ENCODE measurements around the gene EFNA1.

EFNA1 gene

GRCh38 chr1:155127967-155128754, 485 bp downstream of the EFNA1 start:
- H3K36me3 Mint-ChIP-seq (ENCODE audit: low read depth), result no peaks in the 10 kb centered on the region
- peaks cover 16% of the 10 kb centered on the region for H3K27me3 Mint-ChIP-seq
- H3K4me1 Mint-ChIP-seq (ENCODE audit: low read depth), result peaks cover 36% of the 10 kb centered on the region
- H3K9me3 Mint-ChIP-seq, result no peaks in the 10 kb centered on the region
- peak overlapping the region; percentile 75 for H3K4me3 Mint-ChIP-seq
- peak overlapping the region; percentile 36 for H3K27ac Mint-ChIP-seq

DNA sequence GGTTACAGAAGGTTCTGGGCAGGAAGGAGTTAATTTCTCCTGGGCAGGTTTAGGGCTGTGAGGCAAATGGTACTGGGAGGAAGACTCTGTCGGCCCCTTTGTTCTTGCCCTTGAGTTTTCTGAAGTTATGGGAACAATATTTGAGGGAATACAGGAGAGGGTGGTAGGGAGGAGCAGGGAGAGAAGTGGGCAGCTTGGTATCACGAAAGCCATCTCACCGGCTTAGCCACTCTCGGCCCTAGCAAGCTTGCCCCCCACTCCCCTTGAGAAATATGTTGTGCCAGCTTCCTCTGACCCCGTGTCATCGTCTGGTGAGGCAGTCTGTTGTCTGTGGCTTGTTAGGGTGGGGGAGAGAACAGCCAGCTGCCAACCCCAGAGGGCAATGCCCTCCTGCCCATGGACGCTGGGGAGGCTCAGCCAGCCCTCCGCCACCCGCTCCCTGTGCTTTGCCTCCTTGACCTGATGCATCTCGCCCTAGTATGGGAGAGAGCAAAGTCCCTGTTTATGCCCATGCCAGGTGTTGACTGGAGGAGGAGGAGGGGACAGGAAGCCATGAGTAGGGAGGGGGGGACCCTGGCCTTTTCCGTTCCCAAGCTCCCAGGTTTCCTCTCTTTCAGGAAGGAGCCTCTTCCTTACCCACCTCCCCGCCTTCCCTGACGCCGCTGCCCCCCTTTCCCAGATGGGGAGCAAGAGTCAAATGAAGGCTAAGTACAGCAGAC, 1.2 kb downstream of the EFNA1 start:
- Mint-ChIP-seq H3K4me3 (peak overlapping the region; percentile 75), H3K4me1 (ENCODE audit: low read depth) (peaks cover 36% of the 10 kb centered on the region), H3K27me3 (peaks cover 16% of the 10 kb centered on the region), H3K36me3 (ENCODE audit: low read depth) (no peaks in the 10 kb centered on the region), H3K9me3 (no peaks in the 10 kb centered on the region), H3K27ac (peak overlapping the region; percentile 36)

- peaks cover 16% of the 10 kb centered on the region for H3K27me3 Mint-ChIP-seq
- no peaks in the 10 kb centered on the region for H3K36me3 Mint-ChIP-seq (ENCODE audit: low read depth)
- peaks cover 47% of the 10 kb centered on the region for H3K4me1 Mint-ChIP-seq (ENCODE audit: low read depth)
- no peak overlapping the region for H3K4me3 Mint-ChIP-seq
- H3K27ac Mint-ChIP-seq, result no peak overlapping the region
- H3K9me3 Mint-ChIP-seq, result no peaks in the 10 kb centered on the region
Measured at GRCh38 chr1:155130272-155131006, 2.8 kb downstream of the EFNA1 start.

DNA sequence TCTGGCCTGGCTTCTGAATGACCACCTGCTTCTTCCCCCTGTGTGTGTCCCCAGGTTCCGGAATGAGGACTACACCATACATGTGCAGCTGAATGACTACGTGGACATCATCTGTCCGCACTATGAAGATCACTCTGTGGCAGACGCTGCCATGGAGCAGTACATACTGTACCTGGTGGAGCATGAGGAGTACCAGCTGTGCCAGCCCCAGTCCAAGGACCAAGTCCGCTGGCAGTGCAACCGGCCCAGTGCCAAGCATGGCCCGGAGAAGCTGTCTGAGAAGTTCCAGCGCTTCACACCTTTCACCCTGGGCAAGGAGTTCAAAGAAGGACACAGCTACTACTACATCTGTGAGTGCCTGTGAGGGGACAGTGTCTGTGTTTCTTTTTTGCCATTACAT, 3.6 kb downstream of the EFNA1 start:
- H3K4me1 Mint-ChIP-seq (ENCODE audit: low read depth), result peaks cover 48% of the 10 kb centered on the region
- H3K9me3 Mint-ChIP-seq, result no peaks in the 10 kb centered on the region
- H3K4me3 Mint-ChIP-seq, result no peak overlapping the region
- H3K36me3 Mint-ChIP-seq (ENCODE audit: low read depth), result no peaks in the 10 kb centered on the region
- H3K27me3 Mint-ChIP-seq, result peaks cover 16% of the 10 kb centered on the region
- no peak overlapping the region for H3K27ac Mint-ChIP-seq

DNA sequence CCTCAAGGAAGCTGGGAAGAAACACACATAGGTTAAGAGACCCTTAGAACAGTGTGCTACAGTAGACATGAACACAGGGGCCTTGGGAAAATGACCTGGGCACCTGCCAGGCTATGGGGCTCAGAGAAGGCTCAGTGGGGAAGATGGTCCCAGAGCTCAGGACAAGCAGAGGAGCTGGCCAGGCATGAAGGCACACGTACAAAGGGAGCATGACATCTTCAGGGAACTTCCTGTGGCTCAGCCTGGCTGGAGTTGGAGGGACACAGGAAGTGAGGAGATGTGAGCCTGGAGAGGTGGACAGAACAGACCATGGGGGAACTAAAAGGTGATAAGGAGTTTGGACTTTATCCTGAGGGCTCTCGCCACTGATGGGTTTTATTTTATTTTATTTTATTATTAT, 4.2 kb downstream of the EFNA1 start:
- peaks cover 50% of the 10 kb centered on the region for H3K4me1 Mint-ChIP-seq (ENCODE audit: low read depth)
- H3K27ac Mint-ChIP-seq, result no peak overlapping the region
- H3K36me3 Mint-ChIP-seq (ENCODE audit: low read depth), result no peaks in the 10 kb centered on the region
- no peak overlapping the region for H3K4me3 Mint-ChIP-seq
- H3K9me3 Mint-ChIP-seq, result no peaks in the 10 kb centered on the region
- peaks cover 14% of the 10 kb centered on the region for H3K27me3 Mint-ChIP-seq

DNA sequence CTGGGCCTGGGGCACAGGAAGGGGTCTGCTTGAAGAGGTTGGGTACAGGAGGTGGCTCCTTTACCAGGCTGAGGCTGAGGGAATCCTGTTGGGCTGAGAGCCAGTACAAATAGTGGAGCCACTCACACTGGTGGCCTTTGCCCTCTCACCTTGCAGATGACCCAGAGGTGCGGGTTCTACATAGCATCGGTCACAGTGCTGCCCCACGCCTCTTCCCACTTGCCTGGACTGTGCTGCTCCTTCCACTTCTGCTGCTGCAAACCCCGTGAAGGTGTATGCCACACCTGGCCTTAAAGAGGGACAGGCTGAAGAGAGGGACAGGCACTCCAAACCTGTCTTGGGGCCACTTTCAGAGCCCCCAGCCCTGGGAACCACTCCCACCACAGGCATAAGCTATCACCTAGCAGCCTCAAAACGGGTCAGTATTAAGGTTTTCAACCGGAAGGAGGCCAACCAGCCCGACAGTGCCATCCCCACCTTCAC, 6.2 kb downstream of the EFNA1 start:
- no peaks in the 10 kb centered on the region for H3K9me3 Mint-ChIP-seq
- H3K27ac Mint-ChIP-seq, result no peak overlapping the region
- H3K36me3 Mint-ChIP-seq (ENCODE audit: low read depth), result peaks cover 17% of the 10 kb centered on the region
- no peak overlapping the region for H3K4me3 Mint-ChIP-seq
- no peaks in the 10 kb centered on the region for H3K27me3 Mint-ChIP-seq
- peaks cover 51% of the 10 kb centered on the region for H3K4me1 Mint-ChIP-seq (ENCODE audit: low read depth)

DNA sequence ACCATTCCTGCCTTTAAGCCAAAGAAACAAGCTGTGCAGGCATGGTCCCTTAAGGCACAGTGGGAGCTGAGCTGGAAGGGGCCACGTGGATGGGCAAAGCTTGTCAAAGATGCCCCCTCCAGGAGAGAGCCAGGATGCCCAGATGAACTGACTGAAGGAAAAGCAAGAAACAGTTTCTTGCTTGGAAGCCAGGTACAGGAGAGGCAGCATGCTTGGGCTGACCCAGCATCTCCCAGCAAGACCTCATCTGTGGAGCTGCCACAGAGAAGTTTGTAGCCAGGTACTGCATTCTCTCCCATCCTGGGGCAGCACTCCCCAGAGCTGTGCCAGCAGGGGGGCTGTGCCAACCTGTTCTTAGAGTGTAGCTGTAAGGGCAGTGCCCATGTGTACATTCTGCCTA, 6.6 kb downstream of the EFNA1 start:
- H3K27me3 Mint-ChIP-seq, result no peaks in the 10 kb centered on the region
- peak overlapping the region; percentile 93 for H3K4me3 Mint-ChIP-seq
- H3K4me1 Mint-ChIP-seq (ENCODE audit: low read depth), result peaks cover 49% of the 10 kb centered on the region
- H3K36me3 Mint-ChIP-seq (ENCODE audit: low read depth), result peaks cover 18% of the 10 kb centered on the region
- no peak overlapping the region for H3K27ac Mint-ChIP-seq
- H3K9me3 Mint-ChIP-seq, result no peaks in the 10 kb centered on the region

DNA sequence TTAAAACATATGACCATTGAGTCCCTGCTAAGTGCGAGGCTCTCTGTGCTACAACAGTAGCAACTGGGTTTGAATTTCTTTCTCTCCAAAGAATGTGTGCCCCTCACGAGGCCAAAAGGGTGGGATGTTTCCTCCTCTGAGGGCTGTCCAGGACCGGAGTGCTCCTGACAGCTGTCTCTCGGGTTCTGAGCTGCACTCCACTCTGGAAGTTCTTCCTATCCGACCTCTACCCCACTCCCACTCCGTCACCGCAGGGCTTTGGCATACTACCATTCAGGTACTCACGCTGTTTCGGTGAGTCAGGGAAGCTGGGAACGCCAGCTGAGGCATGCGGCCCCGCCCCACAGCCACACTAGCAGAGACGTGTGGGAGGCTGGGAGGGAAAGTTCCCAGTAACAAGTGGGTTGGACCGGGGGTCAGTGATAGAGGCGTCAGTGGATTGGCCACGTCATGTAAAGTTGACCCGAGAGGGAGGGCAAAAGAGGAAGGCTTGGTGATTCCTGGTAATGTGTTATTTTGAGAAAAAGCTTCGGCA, 7.3 kb downstream of the EFNA1 start:
- peak overlapping the region; percentile 93 for H3K4me3 Mint-ChIP-seq
- H3K9me3 Mint-ChIP-seq, result no peaks in the 10 kb centered on the region
- no peaks in the 10 kb centered on the region for H3K27me3 Mint-ChIP-seq
- H3K27ac Mint-ChIP-seq, result peak overlapping the region; percentile 100
- peaks cover 47% of the 10 kb centered on the region for H3K4me1 Mint-ChIP-seq (ENCODE audit: low read depth)
- peaks cover 23% of the 10 kb centered on the region for H3K36me3 Mint-ChIP-seq (ENCODE audit: low read depth)

- H3K27me3 Mint-ChIP-seq, result no peaks in the 10 kb centered on the region
- peaks cover 23% of the 10 kb centered on the region for H3K36me3 Mint-ChIP-seq (ENCODE audit: low read depth)
- no peaks in the 10 kb centered on the region for H3K9me3 Mint-ChIP-seq
- H3K4me1 Mint-ChIP-seq (ENCODE audit: low read depth), result peaks cover 47% of the 10 kb centered on the region
- H3K4me3 Mint-ChIP-seq, result peak within 1 kb of the TSS; percentile 93
- peak within 1 kb of the TSS; percentile 100 for H3K27ac Mint-ChIP-seq
Measured at GRCh38 chr1:155135415-155136028, 7.8 kb downstream of the EFNA1 start, which contains the start of gene SLC50A1. Gene SLC50A1, plus strand, starts transcription at chr1:155135852. Its CDS starts 60 bp downstream, at chr1:155135912.

DNA sequence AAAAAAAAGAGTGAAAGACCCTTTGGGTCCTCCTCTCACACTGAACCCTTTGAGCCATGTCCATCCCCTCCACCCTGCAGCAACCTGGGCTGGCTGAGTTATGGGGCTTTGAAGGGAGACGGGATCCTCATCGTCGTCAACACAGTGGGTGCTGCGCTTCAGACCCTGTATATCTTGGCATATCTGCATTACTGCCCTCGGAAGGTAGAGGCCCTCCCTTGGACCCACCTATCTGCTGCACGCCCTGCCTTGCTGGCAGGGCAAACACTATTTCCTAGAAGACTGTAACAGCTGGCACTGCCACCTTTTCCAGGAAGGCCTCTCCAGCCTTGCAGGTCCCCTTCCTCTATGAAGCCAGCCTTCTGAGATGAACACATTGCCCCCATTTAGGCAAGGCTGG, 9.1 kb downstream of the EFNA1 start:
- Mint-ChIP-seq H3K36me3 (ENCODE audit: low read depth) (peaks cover 23% of the 10 kb centered on the region), H3K27me3 (no peaks in the 10 kb centered on the region), H3K9me3 (no peaks in the 10 kb centered on the region), H3K4me3 (peak overlapping the region; percentile 93), H3K4me1 (ENCODE audit: low read depth) (peaks cover 49% of the 10 kb centered on the region), H3K27ac (peak overlapping the region; percentile 100)

DNA sequence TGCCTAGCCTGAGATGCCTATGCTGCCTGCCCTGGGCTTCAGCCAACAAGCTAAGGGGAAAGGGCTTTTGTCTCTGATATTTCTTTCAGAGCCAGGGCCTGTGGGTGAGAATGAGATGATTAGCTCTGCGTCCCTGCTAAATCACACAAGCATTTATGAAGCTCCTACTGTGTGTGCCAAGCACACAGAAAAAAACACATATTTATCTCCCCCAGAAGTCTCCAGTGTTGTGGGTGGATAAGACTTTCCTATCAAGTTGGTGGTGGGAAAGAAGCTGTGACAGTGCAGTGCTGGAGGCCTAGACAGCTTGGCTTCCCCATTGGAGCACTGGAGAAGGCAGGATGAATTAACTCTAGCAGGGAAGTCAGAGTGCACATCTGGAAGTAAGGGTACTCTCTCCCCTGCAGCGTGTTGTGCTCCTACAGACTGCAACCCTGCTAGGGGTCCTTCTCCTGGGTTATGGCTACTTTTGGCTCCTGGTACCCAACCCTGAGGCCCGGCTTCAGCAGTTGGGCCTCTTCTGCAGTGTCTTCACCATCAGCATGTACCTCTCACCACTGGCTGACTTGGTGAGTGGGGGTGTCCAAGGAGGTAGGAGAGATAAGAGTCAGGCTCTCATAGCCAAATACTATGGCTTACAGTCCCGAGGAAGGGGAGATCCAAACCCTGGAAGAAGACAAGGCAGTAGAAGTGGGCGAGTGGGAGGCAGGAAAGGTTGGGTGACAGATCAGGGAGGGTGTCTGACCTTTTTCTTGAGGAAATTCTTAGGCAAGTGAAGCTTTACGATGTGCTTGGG, 9.7 kb downstream of the EFNA1 start:
- peaks cover 49% of the 10 kb centered on the region for H3K4me1 Mint-ChIP-seq (ENCODE audit: low read depth)

GRCh38 chr1:155139895-155140629, 12.4 kb downstream of the EFNA1 start, which contains the start of gene DPM3:
Gene DPM3, minus strand, starts transcription at chr1:155140531. Its CDS starts 291 bp downstream, at chr1:155140240.
- peaks cover 23% of the 10 kb centered on the region for H3K36me3 Mint-ChIP-seq (ENCODE audit: low read depth)
- peak within 1 kb of the TSS; percentile 81 for H3K27ac Mint-ChIP-seq
- no peaks in the 10 kb centered on the region for H3K9me3 Mint-ChIP-seq
- H3K4me1 Mint-ChIP-seq (ENCODE audit: low read depth), result peaks cover 41% of the 10 kb centered on the region
- peak within 1 kb of the TSS; percentile 93 for H3K4me3 Mint-ChIP-seq
- H3K27me3 Mint-ChIP-seq, result no peaks in the 10 kb centered on the region

More for the DNA sequence above, 9.7 kb downstream of the EFNA1 start:
- H3K27ac Mint-ChIP-seq, result peak overlapping the region; percentile 100
- peak overlapping the region; percentile 93 for H3K4me3 Mint-ChIP-seq
- no peaks in the 10 kb centered on the region for H3K9me3 Mint-ChIP-seq
- peaks cover 23% of the 10 kb centered on the region for H3K36me3 Mint-ChIP-seq (ENCODE audit: low read depth)
- H3K27me3 Mint-ChIP-seq, result no peaks in the 10 kb centered on the region

GRCh38 chr1:155140630-155140953, 12.9 kb downstream of the EFNA1 start:
- Mint-ChIP-seq H3K4me1 (ENCODE audit: low read depth) (peaks cover 37% of the 10 kb centered on the region), H3K9me3 (no peaks in the 10 kb centered on the region), H3K27ac (peak overlapping the region; percentile 81), H3K36me3 (ENCODE audit: low read depth) (peaks cover 23% of the 10 kb centered on the region), H3K4me3 (peak overlapping the region; percentile 93), H3K27me3 (peaks cover 2% of the 10 kb centered on the region)
